K562 (cell line): ENCODE results near the gene TP73. TPM values are rescaled to one million over a fixed set of nuclear protein-coding genes. Genes with fewer than 3 reads are reported as not detected.

Source experiments
- ATAC-seq: fragments of 200-7000 bp; cut with Tn5 transposase; 3 replicates; pipeline ENCODE4 v1.9.1; 2020; ENCODE audit warnings: moderate library complexity
- BruUV-seq: library from RNA; stranded (reverse); fragments of 400-500 nt; replicated peaks from 2 replicates; lab custom pipeline; 2021; lab: Mats Ljungman, UMichigan
- CTCF ChIA-PET: fragments of 300-600 bp; formaldehyde crosslinking; extraction: SDS; loops from one replicate; lab custom pipeline; 2021; ENCODE audit warnings: low intra/inter-chr PET ratio; lab: Yijun Ruan, JAX
- POLR2A ChIA-PET: fragments of 300-600, 350-650 bp; sonication (Branson Sonifier 250); formaldehyde crosslinking; extraction: SDS; loops from one replicate; lab custom pipeline; 2021; ENCODE audit warnings: antibody characterized with exemption, inconsistent platforms; lab: Yijun Ruan, JAX
- DNase-seq, 4 experiments: peaks; one replicate each; pipeline versions ENCODE4 v3.0.0 to v3.0.0-alpha.2; 2011 to 2018; ENCODE audit warnings: low spot score in 3 of 4, mixed read lengths in 3 of 4; ENCODE audit errors: extremely low read depth in 1 of 4
- FAIRE-seq: peaks from 2 replicates; lab custom pipeline; 2011; peaks lifted over from hg19 to GRCh38; lab: Jason Lieb, UNC
- H2AFZ ChIP-seq: 2 replicates; pipeline ENCODE4 v1.6.0; 2011; ENCODE audit warnings: low read depth, low read length, control low read depth, inconsistent platforms
- H3K27ac ChIP-seq: fragments of 200-600 bp; 3 replicates; pipeline ENCODE4 v1.8.0; 2011; ENCODE audit warnings: low read depth, mild to moderate bottlenecking, control low read depth, inconsistent platforms, low read length, moderate library complexity, mixed read lengths; ENCODE audit errors: extremely low read depth
- H3K27me3 ChIP-seq, 2 experiments: fragments of 300-600 bp in 1 of 2; 2 replicates in 1 of 2; 3 replicates in 1 of 2; pipeline versions ENCODE4 v1.6.0 to v1.8.0; 2011; ENCODE audit warnings: inconsistent platforms in 2 of 2, low read length in 2 of 2, mild to moderate bottlenecking in 1 of 2, mixed read lengths in 1 of 2, moderate library complexity in 1 of 2; ENCODE audit not compliant: control insufficient read depth in 2 of 2, insufficient read depth in 2 of 2
- H3K36me3 ChIP-seq: fragments of 300-600 bp; 3 replicates; pipeline ENCODE4 v1.8.0; 2011; ENCODE audit warnings: mild to moderate bottlenecking, low read length, inconsistent platforms; ENCODE audit not compliant: control insufficient read depth, insufficient read depth
- H3K4me1 ChIP-seq, 2 experiments: fragments of 200-600 bp in 1 of 2; replicated peaks in 1 of 2; 2 replicates in 1 of 2; 3 replicates in 1 of 2; pipeline versions ENCODE4 v1.5.1 to v1.8.0; 2011; ENCODE audit warnings: inconsistent platforms in 2 of 2, low read length in 2 of 2, mild to moderate bottlenecking in 1 of 2, mixed read lengths in 1 of 2, moderate library complexity in 1 of 2; ENCODE audit not compliant: control insufficient read depth in 2 of 2, insufficient read depth in 2 of 2
- H3K4me2 ChIP-seq: 2 replicates; pipeline ENCODE4 v1.6.1; 2011; ENCODE audit warnings: low read length, control low read depth, inconsistent platforms, mixed read lengths; ENCODE audit not compliant: insufficient read depth
- H3K4me3 ChIP-seq: fragments of 200-600 bp; sonication (generic), shearing (Covaris generic); 2 replicates; pipeline ENCODE4 v1.5.1; 2016; ENCODE audit warnings: control low read depth, inconsistent platforms
- H3K79me2 ChIP-seq: fragments of 200-600 bp; 3 replicates; pipeline ENCODE4 v1.8.0; 2011; ENCODE audit warnings: low read length, inconsistent platforms; ENCODE audit not compliant: control insufficient read depth, insufficient read depth
- H3K9ac ChIP-seq, 2 experiments: 2 replicates each; pipeline versions ENCODE4 v1.6.0 to v1.6.1; 2011; ENCODE audit warnings: low read depth in 2 of 2, low read length in 2 of 2, control low read depth in 1 of 2, inconsistent platforms in 1 of 2, mild to moderate bottlenecking in 1 of 2, mixed read lengths in 1 of 2; ENCODE audit not compliant: insufficient read depth in 1 of 2
- H3K9me1 ChIP-seq: one replicate; pipeline ENCODE4 v1.6.0; 2011; ENCODE audit warnings: inconsistent platforms, mild to moderate bottlenecking, low read length, moderate library complexity; ENCODE audit not compliant: control insufficient read depth, insufficient read depth
- H3K9me3 ChIP-seq: replicated peaks from 2 replicates; pipeline ENCODE4 v1.5.1; 2011; ENCODE audit warnings: low read depth, low read length, inconsistent platforms; ENCODE audit not compliant: control insufficient read depth, insufficient read depth
- H4K20me1 ChIP-seq: replicated peaks from 2 replicates; pipeline ENCODE4 v1.6.1; 2011; ENCODE audit warnings: low read length, inconsistent platforms, mixed read lengths; ENCODE audit not compliant: control insufficient read depth, insufficient read depth
- HMG20A ChIP-seq: fragments of 450-650 bp; formaldehyde crosslinking; conservative IDR thresholded peaks from 2 replicates; pipeline ENCODE4 v1.4.0; 2020; ENCODE audit warnings: mild to moderate bottlenecking, mixed read lengths
- PHB2 ChIP-seq: fragments of 450-650 bp; IDR thresholded peaks from 2 replicates; pipeline ENCODE4 v1.6.1; 2017; ENCODE audit warnings: low read depth
- POLR2G ChIP-seq: fragments of 200-400 bp; formaldehyde crosslinking; IDR thresholded peaks from 2 replicates; pipeline ENCODE4 v1.6.1; 2017; ENCODE audit warnings: low read depth, mild to moderate bottlenecking, antibody characterized with exemption, low read length, moderate library complexity
- ZNF561 ChIP-seq: fragments of 450-650 bp; formaldehyde crosslinking; conservative IDR thresholded peaks from 2 replicates; pipeline ENCODE4 v1.4.0; 2020; ENCODE audit warnings: mild to moderate bottlenecking, moderate library complexity
- ZNF77 ChIP-seq: fragments of 250-450 bp; sonication (Bioruptor Pico); IDR thresholded peaks from 2 replicates; pipeline ENCODE4 v1.5.0; 2020
- WGBS: fragments of 100-300 bp; shearing (Covaris generic); methylation state at CpG from one replicate; pipeline ENCODE4 v1.1.6; 2016; ENCODE audit warnings: low coverage, mixed read lengths; ENCODE audit not compliant: insufficient coverage; ENCODE audit errors: missing lambda C conversion rate; 5-methylcytosine and 5-hydroxymethylcytosine counted together
- in situ Hi-C: fragments of 300-500 bp; cut with MboI; formaldehyde crosslinking; loops from 4 replicates; pipeline ENCODE4 v1.15.0; 2018; ENCODE audit warnings: inconsistent platforms, mixed read lengths
- intact Hi-C: fragments of 100-400 bp; cut with micrococcal nuclease; formaldehyde crosslinking; loops from 2 replicates; pipeline ENCODE4 v1.14.2; 2022
- polyA plus RNA-seq, 8 experiments: library from polyadenylated mRNA; depleted of rRNA in 4 of 8; stranded (reverse) in 5 of 8; unstranded in 3 of 8; fragments of >200 nt; fragmentation: Nextera tagmentation in 2 of 8; fragmentation: Illumina TruSeq in 1 of 8; extraction: Ambion mirVana in 2 of 8; extraction: Trizol in 1 of 8; gene quantifications; 2 replicates each; pipeline versions ENCODE4 v1.2.1 to v1.2.3, GENCODE V29; 2011 to 2014; ENCODE audit warnings: inconsistent platforms in 1 of 8, missing spikeins in 1 of 8
- total RNA-seq, 7 experiments: library from RNA; depleted of rRNA in 6 of 7; stranded (reverse); fragments of >200 nt in 6 of 7; fragmentation: Illumina TruSeq in 2 of 7; extraction: Trizol in 2 of 7; gene quantifications; 2 replicates each; pipeline versions ENCODE4 v1.2.1 to v1.2.3, GENCODE V29; 2011 to 2021; ENCODE audit warnings: low replicate concordance in 1 of 7

Gene TP73
- total and polyA plus RNA-seq, 9 of the 15 experiments (the other 6 are each of a cell fraction or from before 2014, with no cell fraction given): 0.07 to 1.6 (median 0.40) TPM; not detected in 2

DNA sequence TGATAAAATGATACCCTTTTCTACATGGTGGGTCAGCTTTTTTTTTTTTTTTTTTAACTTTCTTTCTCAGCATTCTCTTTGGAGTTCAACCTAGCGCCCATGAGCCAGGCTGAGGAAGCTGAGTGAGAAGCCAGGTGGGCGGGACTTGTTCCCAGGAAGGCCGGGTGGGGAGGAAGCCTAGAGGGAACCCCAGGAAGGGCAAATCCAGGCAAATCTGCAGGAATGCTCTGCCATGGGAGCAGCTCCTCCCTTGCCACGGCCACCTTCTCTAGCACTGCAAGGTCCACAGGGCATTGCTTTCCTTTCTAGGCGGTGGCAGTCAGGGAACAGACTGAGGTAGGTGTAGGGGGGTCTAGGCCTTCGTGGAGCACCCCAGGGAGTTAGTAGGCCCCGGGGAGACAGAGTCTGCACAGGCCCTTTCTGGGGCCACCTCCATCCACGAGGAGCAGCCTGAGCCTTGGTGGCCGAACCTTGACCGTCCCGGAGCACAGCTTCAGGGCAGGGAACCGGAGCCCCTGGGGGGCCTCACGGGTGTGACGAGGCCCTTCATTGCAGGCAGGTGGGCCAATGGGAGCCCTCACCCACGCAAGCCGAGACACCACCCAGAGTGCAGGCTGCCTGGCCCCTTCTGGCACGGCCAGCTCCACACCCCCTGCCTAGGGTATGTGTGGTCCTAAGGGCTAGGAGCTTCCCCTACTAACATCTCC lies 81.7 kb downstream of the TP73 start:
- DNase-seq: no peak
- Histone ChIP-seq H3K27me3 (peaks cover 3 to 20% of the 10 kb centered on the region in 2 experiments; a peak in 4 of 5 replicates), H4K20me1 (no peaks in the 10 kb centered on the region; the same call in 1 of the 2 replicates), H3K9me3 (no peaks in the 10 kb centered on the region), H3K79me2 (no peaks in the 10 kb centered on the region), H3K9ac (0 out of 4 replicates have a peak overlapping the region, but pooled peaks of 1 of the 2 experiments have one; percentile 24), H3K4me3 (no peak overlapping the region), H3K27ac (no peak overlapping the region), H2AFZ (no peak overlapping the region), H3K36me3 (peaks cover 36% of the 10 kb centered on the region; the same call in 2 of the 3 replicates), H3K4me1 (peaks cover 0 to 52% of the 10 kb centered on the region in 2 experiments; a peak in 2 of 5 replicates), H3K9me1 (peaks cover 7% of the 10 kb centered on the region), H3K4me2 (no peak overlapping the region)
- in situ Hi-C loops (no loop called here), intact Hi-C loops (no loop called here)
- ChIA-PET POLR2A (interaction anchor here (0.6 to 1.6 kb wide), 5 partner anchors 9 to 43 kb away, joined by 3 read pairs; no protein-coding TSS in a partner anchor), CTCF (no interaction called here)
- 64% methylated on average over 17 of the region's 17 CpGs for WGBS
- ATAC-seq: no peak
- no TSS peak for BruUV-seq
- no peak for FAIRE-seq
- TF ChIP-seq POLR2G (peak; percentile 61; the same call in 1 of the 2 replicates), HMG20A (no peak), PHB2 (no peak), ZNF561 (CRISPR knock-in tag) (no peak), ZNF77 (CRISPR knock-in tag) (no peak)
